GM19324 (cell line): Measurements from ENCODE around the gene HELZ2.

Experiments
- ATAC-seq: cut with Tn5 transposase; IDR thresholded peaks from one replicate; pipeline ENCODE4 v1.9.1; 2021; ENCODE audit warnings: mild to moderate bottlenecking, moderate library complexity; ENCODE audit not compliant: unreplicated experiment, low FRiP score

The HELZ2 gene

GRCh38 chr20:63529861-63530787 is 43.9 kb downstream of the HELZ2 start:
- no peak for ATAC-seq

GRCh38 chr20:63529180-63529860 is 44.7 kb downstream of the HELZ2 start:
- ATAC-seq = no peak

GRCh38 chr20:63527184-63527583 is 46.9 kb downstream of the HELZ2 start:
- no peak for ATAC-seq

- ATAC-seq = no peak
Measured at GRCh38 chr20:63525971-63526370, 48.1 kb downstream of the HELZ2 start.

GRCh38 chr20:63525185-63525584 is 48.9 kb downstream of the HELZ2 start:
- ATAC-seq = no peak
